ENCODE measurements around the gene PCNX1. TPM values are rescaled to one million over a fixed set of nuclear protein-coding genes. Genes with fewer than 3 reads are reported as not detected.

PCNX1 gene
- total and polyA plus RNA-seq, 2 of the 4 experiments (the other 2 are of a cell fraction), result 15.0 to 43.7 TPM

GRCh38 chr14:71135911-71136310, 228.7 kb downstream of the PCNX1 start (continued):
- no peak for TF ChIP-seq CTCF (conservative IDR thresholded peaks at IDR 0.05; ENCODE audit: low read depth, low read length)
- no peak for TF ChIP-seq NFE2L2 (IDR thresholded peaks at IDR 0.05; ENCODE audit: low read depth, low read length)

GRCh38 chr14:71136386-71137060, 229.3 kb downstream of the PCNX1 start:
- peaks cover 5% of the 10 kb centered on the region; the same call in 1 of the 2 replicates for H3K9me3 ChIP-seq (ENCODE audit: control insufficient read depth, insufficient read depth, low read length)
- H3K4ac ChIP-seq (ENCODE audit: low read depth, low read length), result no peak overlapping the region
- ATAC-seq (ENCODE audit: low read depth) (no peak), DNase-seq (no peak)
- H2BK15ac ChIP-seq (ENCODE audit: low read depth, low read length), result no peak overlapping the region
- H3K56ac ChIP-seq (ENCODE audit: extremely low read depth, insufficient read depth, low read length), result no peak overlapping the region
- H4K91ac ChIP-seq (ENCODE audit: insufficient read depth, low read depth, low read length), result no peak overlapping the region
- dilution Hi-C loops (cut with HindIII; ENCODE audit: low sequenced_read_pairs, unreplicated experiment), result no loop called here
- no peak overlapping the region for H3K4me3 ChIP-seq (ENCODE audit: insufficient read depth, low read depth, low read length)
- BruUV-seq (replicated peaks), result no TSS peak
- no peaks in the 10 kb centered on the region for H3K27me3 ChIP-seq (ENCODE audit: control insufficient read depth, insufficient read depth, low read length)
- H3K36me3 ChIP-seq (ENCODE audit: control insufficient read depth, insufficient read depth, low read length), result no peaks in the 10 kb centered on the region
- H2AK9ac ChIP-seq (replicated peaks; ENCODE audit: low read depth, low read length, poor library complexity), result no peak overlapping the region
- intact Hi-C loops (cut with micrococcal nuclease), result loop anchor here (10.0 kb wide), 1 partner anchor 448 kb away; no protein-coding TSS in a partner anchor
- no peak overlapping the region for H2AFZ ChIP-seq (replicated peaks; ENCODE audit: low read length, poor library complexity)
- 73% methylated on average over 2 of the region's 9 CpGs; no CpG with 5 or more reads in 1 of the 2 experiments for WGBS, 2 experiments (ENCODE audit: extremely low coverage in 2 of 2, insufficient read length in 1 of 2)
- in situ Hi-C loops (cut with MboI; ENCODE audit: low sequenced_read_pairs), result loop anchor here (5.0 to 10.0 kb wide), 2 partner anchors 616 to 718 kb away; no protein-coding TSS in a partner anchor
- H3K9me1 ChIP-seq (ENCODE audit: insufficient read depth, low read length), result peaks cover 8% of the 10 kb centered on the region; the same call in 1 of the 2 replicates
- H4K8ac ChIP-seq (ENCODE audit: low read depth in 2 of 2, low read length in 2 of 2), result no peak overlapping the region
- H3K23ac ChIP-seq (ENCODE audit: low read depth, low read length), result no peak overlapping the region
- peaks cover 12% of the 10 kb centered on the region for H3K4me1 ChIP-seq (ENCODE audit: control insufficient read depth, insufficient read depth, low read length)
- no peak for TF ChIP-seq FOS (IDR thresholded peaks at IDR 0.05; ENCODE audit: low read depth, low read length)
- TF ChIP-seq CEBPB (IDR thresholded peaks at IDR 0.05; ENCODE audit: low read depth, low read length), result no peak
- no peak for TF ChIP-seq NFE2L2 (IDR thresholded peaks at IDR 0.05; ENCODE audit: low read depth, low read length)
- no peak for TF ChIP-seq RFX5 (IDR thresholded peaks at IDR 0.05; ENCODE audit: low read depth, low read length)
- no peak for TF ChIP-seq BHLHE40 (IDR thresholded peaks at IDR 0.05; ENCODE audit: low read depth, low read length)
- H2BK120ac ChIP-seq (ENCODE audit: low read depth, low read length), result no peak overlapping the region
- no peaks in the 10 kb centered on the region for H4K20me1 ChIP-seq (ENCODE audit: insufficient read depth, low read length)
- H3K18ac ChIP-seq (ENCODE audit: low read depth, low read length), result no peak overlapping the region
- H3K27ac ChIP-seq (ENCODE audit: insufficient read depth, low read length), result no peak overlapping the region
- H3K79me1 ChIP-seq (ENCODE audit: low read depth in 1 of 2, low read length in 2 of 2), result peaks cover 0 to 10% of the 10 kb centered on the region in 2 experiments; a peak in 2 of 4 replicates
- no peak overlapping the region for H2AK5ac ChIP-seq (ENCODE audit: low read depth, low read length)
- H3K9ac ChIP-seq (ENCODE audit: low read depth, low read length), result no peak overlapping the region
- ChIA-PET CTCF (interaction anchor here (0.6 kb wide), 1 partner anchor 164 kb away, joined by 3 read pairs; no protein-coding TSS in a partner anchor), POLR2A (ENCODE audit: unreplicated experiment) (no interaction called here)
- no peak overlapping the region for H3K14ac ChIP-seq (replicated peaks; ENCODE audit: low read depth, low read length)
- no peak overlapping the region for H3K4me2 ChIP-seq (ENCODE audit: low read depth, low read length)
- H4K5ac ChIP-seq (ENCODE audit: low read depth, low read length), result no peak overlapping the region
- no peak overlapping the region for H2BK5ac ChIP-seq (ENCODE audit: low read depth, low read length, poor library complexity, severe bottlenecking)
- no peak overlapping the region; the same call in 1 of the 2 replicates for H2BK20ac ChIP-seq (ENCODE audit: low read depth, low read length)
